Transverse colon (tissue), 4 donors: ENCODE results near the gene SSTR4. TPM values are rescaled to one million over a fixed set of nuclear protein-coding genes. Genes with fewer than 3 reads are reported as not detected.

Source experiments
- DNase-seq: peaks from one replicate; pipeline ENCODE4 v3.0.0-alpha.2; 2019
- H3K27ac ChIP-seq, 4 donors: fragments of 200-600 bp; sonication (generic); 2 replicates each; pipeline ENCODE4 v1.5.1; 2016 to 2018; ENCODE audit warnings: inconsistent platforms in 4 of 4
- H3K27me3 ChIP-seq: fragments of 200-600 bp; sonication (generic); 2 replicates; pipeline ENCODE4 v1.5.1; 2017; ENCODE audit warnings: inconsistent platforms
- H3K36me3 ChIP-seq, 4 donors: fragments of 200-600 bp; sonication (generic); 2 replicates each; pipeline ENCODE4 v1.5.1; 2017 to 2019; ENCODE audit warnings: inconsistent platforms in 4 of 4
- H3K4me1 ChIP-seq, 4 donors: fragments of 200-600 bp; sonication (generic); 2 replicates each; pipeline ENCODE4 v1.5.1; 2017 to 2020; ENCODE audit warnings: inconsistent platforms in 4 of 4
- H3K4me3 ChIP-seq, 4 donors: fragments of 200-600 bp; sonication (generic); 1 replicate in 1 of 4; 2 replicates in 3 of 4; pipeline versions ENCODE4 v1.5.1 to v1.6.1; 2017 to 2019; ENCODE audit warnings: inconsistent platforms in 4 of 4
- H3K9me3 ChIP-seq, 2 donors: fragments of 200-600 bp; sonication (generic); 2 replicates each; pipeline ENCODE4 v1.5.1; 2017 to 2019; ENCODE audit warnings: inconsistent platforms in 2 of 2
- EP300 ChIP-seq: sonication (generic); formaldehyde crosslinking; IDR thresholded peaks from one replicate; pipeline ENCODE4 v1.6.1; 2017; ENCODE audit warnings: antibody characterized with exemption, low read depth
- POLR2A ChIP-seq: fragments of 450-650 bp; IDR thresholded peaks from one replicate; pipeline ENCODE4 v1.6.1; 2016; ENCODE audit warnings: antibody characterized with exemption, mild to moderate bottlenecking, moderate library complexity
- POLR2AphosphoS5 ChIP-seq, 3 donors: sonication (generic); formaldehyde crosslinking; IDR thresholded peaks; one replicate each; pipeline ENCODE4 v1.6.1; 2016; ENCODE audit warnings: antibody characterized with exemption in 3 of 3
- WGBS, 2 donors: methylation state at CpG; one replicate each; pipeline ENCODE4 v1.1.5; 2018; ENCODE audit warnings: low coverage in 1 of 2; 5-methylcytosine and 5-hydroxymethylcytosine counted together
- in situ Hi-C, 4 donors: fragments of 200-750 bp; cut with MboI; loops; one replicate each; pipeline versions ENCODE4 v1.15.0 to v1.15.1; 2017; ENCODE audit warnings: low sequenced_read_pairs in 3 of 4, low pct_ligation_motif_present in 1 of 4, low pct_unique_long_range_greater_than_20kb in 1 of 4
- intact Hi-C: fragments of 100-400 bp; cut with DNase I; formaldehyde crosslinking; loops from one replicate; pipeline ENCODE4 v1.15.1; 2023; ENCODE audit warnings: low total_unique reads
- total RNA-seq, 4 donors: library from RNA; depleted of rRNA; stranded (reverse); fragments of >200 nt; gene quantifications; one replicate each; pipeline ENCODE4 v1.1.0, GENCODE V29; 2016
- TF ChIP-seq, protein P1 (sequence below), 5 experiments: fragments of 200-600 bp in 3 of 5; fragments of 450-650 bp in 2 of 5; sonication (generic) in 3 of 5; IDR thresholded peaks; 1 replicate in 2 of 5; 2 replicates in 3 of 5; pipeline ENCODE4 v1.5.1; 2016 to 2017; ENCODE audit warnings: antibody characterized with exemption in 5 of 5, inconsistent platforms in 3 of 5, mild to moderate bottlenecking in 2 of 5, moderate library complexity in 1 of 5

SSTR4 gene
- total RNA-seq, 4 donors from 2014 or later: not detected

DNA sequence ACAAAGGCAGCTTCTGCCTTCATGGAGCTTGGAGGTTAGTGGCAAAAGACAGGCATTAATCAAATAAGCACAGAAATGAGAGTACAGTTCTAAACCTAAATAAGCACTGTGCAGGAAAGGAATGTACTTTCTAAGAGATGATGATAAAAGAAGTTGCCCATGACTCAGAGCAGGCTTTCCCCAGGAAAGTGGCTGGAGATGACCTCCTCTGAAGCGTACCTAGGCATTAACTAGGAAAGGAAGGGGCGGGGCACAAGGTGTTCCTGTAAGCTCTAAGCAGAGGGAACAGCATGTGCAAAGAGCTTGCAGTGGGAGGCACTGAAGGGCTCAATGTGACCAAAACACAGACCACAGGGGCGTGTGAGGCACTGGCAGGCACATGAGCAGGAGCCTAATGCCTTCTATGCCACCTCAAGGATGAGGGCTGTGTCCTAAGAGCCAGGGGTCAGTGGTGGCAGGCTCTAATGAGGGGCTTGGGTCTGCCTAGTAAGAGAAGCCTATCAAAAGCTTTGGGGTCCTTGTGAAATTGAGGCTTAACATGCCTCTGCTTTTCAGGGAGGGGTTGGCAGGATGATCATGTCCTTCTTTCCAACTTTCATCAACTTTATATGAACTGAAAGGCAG is 4.9 kb downstream of the SSTR4 start:
- intact Hi-C loops: no loop called here
- H3K27ac ChIP-seq: no peak overlapping the region

DNA sequence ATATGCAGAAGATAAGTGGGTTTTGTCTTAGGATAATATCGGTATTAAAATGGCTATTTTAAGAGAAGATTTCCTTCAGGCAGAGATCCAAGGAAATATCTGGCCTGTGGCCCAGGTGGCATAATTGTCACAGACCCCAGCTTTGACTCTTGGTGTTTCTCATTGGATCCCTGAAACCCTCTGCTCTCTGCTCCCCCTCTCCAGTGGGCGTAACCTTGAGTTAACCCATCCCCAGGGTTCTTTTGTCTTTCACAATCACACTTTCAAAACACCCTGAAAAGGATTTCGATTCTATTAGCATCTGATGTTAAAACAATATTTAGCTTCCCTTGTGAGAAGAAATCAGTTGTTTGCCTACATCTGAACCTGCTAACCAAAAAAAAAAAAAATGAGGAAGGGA is 7.2 kb downstream of the SSTR4 start:
- Histone ChIP-seq H3K27ac (no peak overlapping the region), H3K36me3 (no peaks in the 10 kb centered on the region), H3K4me1 (no peaks in the 10 kb centered on the region), H3K9me3 (no peaks in the 10 kb centered on the region), H3K4me3 (no peak overlapping the region), H3K27me3 (peaks cover 27% of the 10 kb centered on the region)
- DNase-seq: no peak
- intact Hi-C loops (no loop called here), in situ Hi-C loops (no loop called here)
- TF ChIP-seq POLR2A: no peak
- no peak for TF ChIP-seq POLR2AphosphoS5 (IDR thresholded peaks at IDR 0.05)
- TF ChIP-seq, protein P1, sequence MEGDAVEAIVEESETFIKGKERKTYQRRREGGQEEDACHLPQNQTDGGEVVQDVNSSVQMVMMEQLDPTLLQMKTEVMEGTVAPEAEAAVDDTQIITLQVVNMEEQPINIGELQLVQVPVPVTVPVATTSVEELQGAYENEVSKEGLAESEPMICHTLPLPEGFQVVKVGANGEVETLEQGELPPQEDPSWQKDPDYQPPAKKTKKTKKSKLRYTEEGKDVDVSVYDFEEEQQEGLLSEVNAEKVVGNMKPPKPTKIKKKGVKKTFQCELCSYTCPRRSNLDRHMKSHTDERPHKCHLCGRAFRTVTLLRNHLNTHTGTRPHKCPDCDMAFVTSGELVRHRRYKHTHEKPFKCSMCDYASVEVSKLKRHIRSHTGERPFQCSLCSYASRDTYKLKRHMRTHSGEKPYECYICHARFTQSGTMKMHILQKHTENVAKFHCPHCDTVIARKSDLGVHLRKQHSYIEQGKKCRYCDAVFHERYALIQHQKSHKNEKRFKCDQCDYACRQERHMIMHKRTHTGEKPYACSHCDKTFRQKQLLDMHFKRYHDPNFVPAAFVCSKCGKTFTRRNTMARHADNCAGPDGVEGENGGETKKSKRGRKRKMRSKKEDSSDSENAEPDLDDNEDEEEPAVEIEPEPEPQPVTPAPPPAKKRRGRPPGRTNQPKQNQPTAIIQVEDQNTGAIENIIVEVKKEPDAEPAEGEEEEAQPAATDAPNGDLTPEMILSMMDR (IDR thresholded peaks at IDR 0.05): no peak
- no peak for TF ChIP-seq EP300
- whole genome bisulfite sequencing, 2 donors: 45 to 61% methylated on average over 3 of the region's 3 CpGs

More for the DNA sequence above, 4.9 kb downstream of the SSTR4 start:
- TF ChIP-seq EP300 (no peak), POLR2AphosphoS5 (IDR thresholded peaks at IDR 0.05) (no peak), POLR2A (no peak)
- TF ChIP-seq, protein P1 (IDR thresholded peaks at IDR 0.05): no peak
- H3K36me3 ChIP-seq: no peaks in the 10 kb centered on the region
- in situ Hi-C loops: no loop called here
- 40 to 61% methylated on average over 2 to 3 of the region's 3 CpGs for WGBS, 2 donors
- H3K4me1 ChIP-seq: no peaks in the 10 kb centered on the region
- no peak for DNase-seq
- H3K4me3 ChIP-seq: no peak overlapping the region
- no peaks in the 10 kb centered on the region for H3K9me3 ChIP-seq
- H3K27me3 ChIP-seq: peaks cover 28% of the 10 kb centered on the region

DNA sequence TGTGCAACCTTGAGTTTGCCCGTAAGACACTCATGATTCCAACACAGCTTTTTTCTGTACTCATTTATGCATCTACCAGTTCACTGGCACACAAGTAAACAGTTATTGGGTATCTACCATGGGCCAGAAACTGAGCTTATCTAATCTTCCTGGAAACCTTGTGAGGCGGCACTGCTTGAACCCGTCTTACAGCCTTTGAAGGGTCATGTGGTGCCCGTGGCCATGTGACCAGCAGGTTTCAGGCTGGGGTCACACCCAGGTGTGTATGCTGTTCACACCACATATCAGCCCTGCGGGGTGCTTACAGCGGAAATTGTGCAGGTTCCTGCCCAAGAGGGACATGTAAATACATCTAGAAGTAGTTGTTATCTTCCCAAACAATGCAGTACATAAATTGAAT is 8.3 kb downstream of the SSTR4 start:
- no peak overlapping the region for H3K27ac ChIP-seq

DNA sequence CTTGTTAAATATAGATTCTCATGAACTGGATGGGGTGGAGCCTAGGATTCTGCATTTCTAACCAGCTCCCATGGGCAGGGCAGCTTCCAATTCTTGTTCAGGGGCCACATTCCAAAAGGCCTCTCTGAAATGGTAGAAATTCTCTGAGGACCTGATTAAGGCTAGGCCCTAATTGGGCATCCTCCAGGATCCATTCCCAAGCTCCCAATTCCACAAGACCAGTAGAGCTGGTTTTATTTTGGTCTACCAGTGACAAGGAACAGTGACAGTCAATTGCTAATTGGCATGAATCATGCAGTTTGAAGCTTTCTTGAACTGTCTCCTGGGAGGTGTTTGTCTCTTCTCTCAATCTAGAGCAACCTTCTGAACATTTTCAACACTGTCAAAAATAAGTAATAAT is 11.3 kb downstream of the SSTR4 start:
- H3K36me3 ChIP-seq: no peaks in the 10 kb centered on the region
- H3K4me3 ChIP-seq: peak overlapping the region in 1 of 4 donors; percentile 51
- no peak for TF ChIP-seq EP300
- TF ChIP-seq POLR2A: no peak
- TF ChIP-seq, protein P1 (IDR thresholded peaks at IDR 0.05): no peak
- H3K27ac ChIP-seq: no peak overlapping the region
- peaks cover 62% of the 10 kb centered on the region for H3K27me3 ChIP-seq
- H3K9me3 ChIP-seq: no peaks in the 10 kb centered on the region
- H3K4me1 ChIP-seq: peaks cover 7 to 36% (median 26%) of the 10 kb centered on the region in 4 donors
- intact Hi-C loops: no loop called here
- in situ Hi-C loops: no loop called here
- no peak for DNase-seq

More for the DNA sequence above, 8.3 kb downstream of the SSTR4 start:
- intact Hi-C loops (no loop called here), in situ Hi-C loops (no loop called here)
- Histone ChIP-seq H3K36me3 (no peaks in the 10 kb centered on the region), H3K27me3 (peaks cover 38% of the 10 kb centered on the region), H3K9me3 (no peaks in the 10 kb centered on the region), H3K4me1 (peaks cover 0 to 9% (median 2%) of the 10 kb centered on the region in 4 donors), H3K4me3 (no peak overlapping the region)
- WGBS, 2 donors: 69 to 100% methylated on average over 1 to 6 of the region's 6 CpGs
- no peak for TF ChIP-seq EP300
- TF ChIP-seq, protein P1 (IDR thresholded peaks at IDR 0.05): no peak
- no peak for TF ChIP-seq POLR2A
- TF ChIP-seq POLR2AphosphoS5 (IDR thresholded peaks at IDR 0.05): no peak
- no peak for DNase-seq
